CD4-positive, alpha-beta T cell (primary cell): ENCODE results near the gene PWWP2B. TPM values are rescaled to one million over a fixed set of nuclear protein-coding genes. Genes with fewer than 3 reads are reported as not detected.

Source experiments
- ATAC-seq: fragments of 200-7000 bp; cut with Tn5 transposase; one replicate; pipeline ENCODE4 v1.10.0; 2022; ENCODE audit warnings: mild to moderate bottlenecking; ENCODE audit not compliant: poor library complexity
- CTCF ChIA-PET: fragments of 350-600 bp; sonication (Branson Sonifier 250); formaldehyde crosslinking; loops from one replicate; lab custom pipeline; 2021; ENCODE audit warnings: antibody characterized with exemption, inconsistent platforms; lab: Charles Lee
- POLR2A ChIA-PET: fragments of 350-600 bp; sonication (Branson Sonifier 250); formaldehyde crosslinking; loops from one replicate; lab custom pipeline; 2021; ENCODE audit warnings: antibody characterized with exemption, inconsistent platforms; lab: Charles Lee
- DNase-seq, 14 experiments: peaks; one replicate each; pipeline ENCODE4 v3.0.0-alpha.2; 2013 to 2020; ENCODE audit warnings: mixed read lengths in 2 of 14
- H3K27ac ChIP-seq, 2 donors: one replicate each; pipeline versions ENCODE4 v1.5.1 to v1.7.0; 2013; ENCODE audit warnings: low read length in 2 of 2, low read depth in 1 of 2, mild to moderate bottlenecking in 1 of 2
- H3K27me3 ChIP-seq, 2 experiments: 1 replicate in 1 of 2; 2 replicates in 1 of 2; pipeline versions ENCODE4 v1.6.1 to v1.7.0; 2013; ENCODE audit warnings: low read length in 2 of 2, control low read depth in 1 of 2, mild to moderate bottlenecking in 1 of 2, moderate library complexity in 1 of 2; ENCODE audit not compliant: insufficient read depth in 2 of 2, control insufficient read depth in 1 of 2
- H3K36me3 ChIP-seq: one replicate; pipeline ENCODE4 v1.6.1; 2013; ENCODE audit warnings: low read length, control low read depth; ENCODE audit not compliant: insufficient read depth
- H3K4me1 ChIP-seq: one replicate; pipeline ENCODE4 v1.6.1; 2013; ENCODE audit warnings: low read length, control low read depth; ENCODE audit not compliant: insufficient read depth
- H3K4me3 ChIP-seq: one replicate; pipeline ENCODE4 v1.5.1; 2013; ENCODE audit warnings: mild to moderate bottlenecking, low read length, moderate library complexity
- H3K9me3 ChIP-seq, 2 experiments: 1 replicate in 1 of 2; 2 replicates in 1 of 2; pipeline versions ENCODE4 v1.6.1 to v1.7.0; 2013; ENCODE audit warnings: low read length in 2 of 2, mild to moderate bottlenecking in 2 of 2, control low read depth in 1 of 2, moderate library complexity in 1 of 2; ENCODE audit not compliant: control insufficient read depth in 1 of 2, insufficient read depth in 1 of 2
- H3K27ac Mint-ChIP-seq: one replicate; pipeline ENCODE4 v1.8.0; 2020; ENCODE audit warnings: mixed read lengths
- H3K27me3 Mint-ChIP-seq: one replicate; pipeline ENCODE4 v1.8.0; 2021; ENCODE audit warnings: mixed read lengths
- H3K36me3 Mint-ChIP-seq: one replicate; pipeline ENCODE4 v1.8.0; 2021; ENCODE audit warnings: low read depth, mixed read lengths
- H3K4me1 Mint-ChIP-seq: one replicate; pipeline ENCODE4 v1.8.0; 2021; ENCODE audit warnings: low read depth, mixed read lengths
- H3K4me3 Mint-ChIP-seq: one replicate; pipeline ENCODE4 v1.8.0; 2020; ENCODE audit warnings: mild to moderate bottlenecking, mixed read lengths
- H3K9me3 Mint-ChIP-seq: one replicate; pipeline ENCODE4 v1.8.0; 2020; ENCODE audit warnings: mixed read lengths
- intact Hi-C, 2 experiments: fragments of 100-400 bp; cut with DNase I in 1 of 2; cut with micrococcal nuclease in 1 of 2; formaldehyde crosslinking; loops; one replicate each; pipeline versions ENCODE4 v1.15.1 to v1.9.0; 2023 to 2025; cut with DNase I, micrococcal nuclease
- total RNA-seq, 174 experiments: library from RNA in 2 of 174; stranded (reverse) in 2 of 174; gene quantifications; one replicate each; pipeline ENCODE4 v1.2.3 and lab custom pipeline; 2021 to 2026
- TF ChIP-seq, protein P1 (sequence below): fragments of 200-600 bp; IDR thresholded peaks from one replicate; pipeline ENCODE4 v1.8.0; 2022; ENCODE audit warnings: antibody characterized with exemption, mild to moderate bottlenecking

PWWP2B gene
- total RNA-seq, 2 experiments from 2014 or later, result 19.2 to 19.6 TPM

DNA sequence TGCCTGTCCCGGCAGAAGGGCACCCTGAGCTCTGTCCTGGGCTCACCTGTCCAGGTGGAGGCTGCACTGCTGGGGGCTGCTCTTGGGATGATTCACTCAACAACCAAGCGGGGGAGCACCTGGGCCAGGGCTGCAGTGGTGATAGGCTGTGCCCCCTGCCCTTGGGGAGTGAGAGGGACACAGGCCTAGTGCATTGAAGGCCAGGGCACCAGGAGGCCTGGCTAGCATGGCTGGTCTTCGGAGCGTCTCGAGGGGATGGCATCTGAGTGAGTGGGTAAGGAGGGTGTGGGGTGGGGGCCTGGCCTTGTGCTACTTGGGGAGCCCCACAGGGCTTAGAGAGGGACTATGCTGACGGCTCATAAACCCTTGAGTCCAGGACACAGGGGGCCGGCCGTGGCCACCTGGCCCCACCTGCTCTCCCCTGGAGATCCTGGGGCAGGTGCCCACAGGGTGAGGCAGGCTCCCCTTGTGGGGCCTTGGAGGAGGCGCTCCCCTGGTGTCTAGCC is 3.1 kb downstream of the PWWP2B start:
- no peak for DNase-seq
- Mint-ChIP-seq H3K27me3 (no peaks in the 10 kb centered on the region), H3K36me3 (peaks cover 5% of the 10 kb centered on the region), H3K9me3 (no peaks in the 10 kb centered on the region), H3K4me3 (peak overlapping the region; percentile 45), H3K4me1 (peaks cover 24% of the 10 kb centered on the region), H3K27ac (peak overlapping the region; percentile 83)
- H3K27me3 ChIP-seq, result no peaks in the 10 kb centered on the region
- TF ChIP-seq, protein P1, sequence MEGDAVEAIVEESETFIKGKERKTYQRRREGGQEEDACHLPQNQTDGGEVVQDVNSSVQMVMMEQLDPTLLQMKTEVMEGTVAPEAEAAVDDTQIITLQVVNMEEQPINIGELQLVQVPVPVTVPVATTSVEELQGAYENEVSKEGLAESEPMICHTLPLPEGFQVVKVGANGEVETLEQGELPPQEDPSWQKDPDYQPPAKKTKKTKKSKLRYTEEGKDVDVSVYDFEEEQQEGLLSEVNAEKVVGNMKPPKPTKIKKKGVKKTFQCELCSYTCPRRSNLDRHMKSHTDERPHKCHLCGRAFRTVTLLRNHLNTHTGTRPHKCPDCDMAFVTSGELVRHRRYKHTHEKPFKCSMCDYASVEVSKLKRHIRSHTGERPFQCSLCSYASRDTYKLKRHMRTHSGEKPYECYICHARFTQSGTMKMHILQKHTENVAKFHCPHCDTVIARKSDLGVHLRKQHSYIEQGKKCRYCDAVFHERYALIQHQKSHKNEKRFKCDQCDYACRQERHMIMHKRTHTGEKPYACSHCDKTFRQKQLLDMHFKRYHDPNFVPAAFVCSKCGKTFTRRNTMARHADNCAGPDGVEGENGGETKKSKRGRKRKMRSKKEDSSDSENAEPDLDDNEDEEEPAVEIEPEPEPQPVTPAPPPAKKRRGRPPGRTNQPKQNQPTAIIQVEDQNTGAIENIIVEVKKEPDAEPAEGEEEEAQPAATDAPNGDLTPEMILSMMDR, result no peak
- H3K4me1 ChIP-seq, result peaks cover 44% of the 10 kb centered on the region
- ChIA-PET POLR2A (no interaction called here), CTCF (no interaction called here)
- peak overlapping the region in 1 of 2 donors; percentile 41 for H3K27ac ChIP-seq
- H3K36me3 ChIP-seq, result no peaks in the 10 kb centered on the region
- no peak overlapping the region for H3K4me3 ChIP-seq
- no peak for ATAC-seq
- H3K9me3 ChIP-seq, result no peaks in the 10 kb centered on the region
- intact Hi-C loops, result no loop called here

DNA sequence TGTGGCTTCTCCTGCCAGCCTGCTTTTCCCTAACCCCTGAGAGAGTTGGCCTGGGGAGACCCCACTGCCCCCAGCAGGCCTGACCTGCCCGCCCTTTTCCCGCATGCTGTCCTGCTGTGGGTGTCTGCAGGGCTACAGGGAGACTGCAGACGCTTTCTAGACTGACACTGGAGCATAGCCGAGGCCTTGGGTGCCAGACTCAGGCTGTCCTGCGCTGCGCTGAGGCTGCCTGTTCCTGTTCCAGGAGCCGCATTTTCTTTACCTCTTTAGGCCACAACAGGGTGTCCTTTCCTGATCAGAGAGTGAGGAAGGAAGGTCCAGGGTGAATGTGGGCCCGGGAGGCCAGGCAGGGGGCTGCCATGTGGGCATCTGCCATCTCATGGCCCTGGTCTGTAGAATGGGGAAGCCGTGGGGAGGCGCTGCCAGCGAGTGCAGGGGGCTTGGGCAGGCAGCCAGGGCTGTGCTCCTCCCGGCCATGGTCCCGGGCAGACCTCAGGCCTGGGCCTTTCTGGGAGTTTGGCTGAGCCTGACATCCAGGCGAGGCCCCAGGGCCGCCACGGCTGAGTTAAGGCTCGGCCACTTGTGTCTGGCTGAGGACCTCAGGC is 3.6 kb downstream of the PWWP2B start:
- no peak overlapping the region for H3K27ac Mint-ChIP-seq
- TF ChIP-seq, protein P1, result no peak
- intact Hi-C loops, result no loop called here
- ChIA-PET CTCF (no interaction called here), POLR2A (no interaction called here)
- no peaks in the 10 kb centered on the region for H3K36me3 ChIP-seq
- ATAC-seq (no peak), DNase-seq (no peak)
- H3K4me1 Mint-ChIP-seq, result peaks cover 24% of the 10 kb centered on the region
- no peaks in the 10 kb centered on the region for H3K27me3 Mint-ChIP-seq
- H3K27me3 ChIP-seq, result no peaks in the 10 kb centered on the region
- H3K36me3 Mint-ChIP-seq, result peaks cover 7% of the 10 kb centered on the region
- H3K27ac ChIP-seq, result no peak overlapping the region
- H3K4me1 ChIP-seq, result peaks cover 40% of the 10 kb centered on the region
- peak overlapping the region; percentile 58 for H3K4me3 Mint-ChIP-seq
- H3K9me3 Mint-ChIP-seq, result no peaks in the 10 kb centered on the region
- H3K4me3 ChIP-seq, result no peak overlapping the region
- no peaks in the 10 kb centered on the region for H3K9me3 ChIP-seq

DNA sequence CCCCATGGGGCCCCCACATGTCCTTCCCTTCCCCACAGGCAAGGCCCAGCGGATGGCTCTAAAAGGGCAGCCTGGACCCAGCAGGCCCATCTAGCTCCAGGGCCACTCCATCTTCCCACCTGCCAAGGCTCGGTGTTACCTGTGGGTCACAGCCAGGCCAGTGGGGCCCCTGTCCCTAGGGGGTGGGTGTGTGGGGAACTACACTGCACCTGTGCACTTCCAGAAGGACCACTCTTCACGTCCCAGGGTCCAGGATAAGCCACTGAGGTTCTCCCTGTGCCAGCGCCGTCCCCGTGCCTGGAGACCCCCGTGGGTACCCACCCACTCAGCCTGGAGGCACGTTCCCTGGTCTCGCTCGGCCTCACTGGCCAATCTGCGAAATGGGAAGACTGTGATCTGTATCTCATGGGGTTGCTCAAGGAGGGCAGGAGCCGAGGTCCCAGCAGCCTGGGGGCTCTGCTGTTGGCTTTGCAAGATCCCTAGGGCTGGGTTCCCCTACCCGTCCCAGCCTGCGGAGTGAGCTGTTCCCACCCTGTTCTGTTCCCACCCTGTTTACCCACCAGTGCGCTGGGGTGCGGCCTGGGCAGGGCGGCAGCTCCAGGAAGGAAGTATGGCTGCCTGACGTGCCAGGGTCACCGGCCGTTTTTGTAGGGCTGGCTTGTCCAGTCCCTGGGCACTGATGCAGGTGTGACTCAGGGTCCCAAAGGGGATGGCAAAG is 4.6 kb downstream of the PWWP2B start:
- POLR2A ChIA-PET, result no interaction called here
- H3K36me3 Mint-ChIP-seq, result peaks cover 12% of the 10 kb centered on the region
- H3K4me1 ChIP-seq, result peaks cover 34% of the 10 kb centered on the region
- no peaks in the 10 kb centered on the region for H3K27me3 ChIP-seq
- no peak overlapping the region for H3K4me3 ChIP-seq
- peaks cover 5% of the 10 kb centered on the region for H3K36me3 ChIP-seq
- intact Hi-C loops, result no loop called here
- no peaks in the 10 kb centered on the region for H3K9me3 Mint-ChIP-seq
- ATAC-seq (no peak), DNase-seq (no peak)
- CTCF ChIA-PET, result no interaction called here
- H3K27ac ChIP-seq, result no peak overlapping the region
- peaks cover 24% of the 10 kb centered on the region for H3K4me1 Mint-ChIP-seq
- H3K27me3 Mint-ChIP-seq, result no peaks in the 10 kb centered on the region
- H3K27ac Mint-ChIP-seq, result no peak overlapping the region
- no peak overlapping the region for H3K4me3 Mint-ChIP-seq
- H3K9me3 ChIP-seq, result no peaks in the 10 kb centered on the region
- TF ChIP-seq, protein P1, result no peak
